HL-60 (cell line): ENCODE measurements around the gene TEDC1.

ENCODE experiments used
- POLR2AphosphoS5 ChIP-seq: IDR thresholded peaks from 2 replicates; pipeline ENCODE4 v1.6.1; 2012; ENCODE audit warnings: low read depth
- TF ChIP-seq, protein P1 (sequence below): IDR thresholded peaks from one replicate; pipeline ENCODE4 v1.5.1; 2011; ENCODE audit warnings: low read length, control low read depth, inconsistent platforms; ENCODE audit not compliant: insufficient read depth

DNA sequence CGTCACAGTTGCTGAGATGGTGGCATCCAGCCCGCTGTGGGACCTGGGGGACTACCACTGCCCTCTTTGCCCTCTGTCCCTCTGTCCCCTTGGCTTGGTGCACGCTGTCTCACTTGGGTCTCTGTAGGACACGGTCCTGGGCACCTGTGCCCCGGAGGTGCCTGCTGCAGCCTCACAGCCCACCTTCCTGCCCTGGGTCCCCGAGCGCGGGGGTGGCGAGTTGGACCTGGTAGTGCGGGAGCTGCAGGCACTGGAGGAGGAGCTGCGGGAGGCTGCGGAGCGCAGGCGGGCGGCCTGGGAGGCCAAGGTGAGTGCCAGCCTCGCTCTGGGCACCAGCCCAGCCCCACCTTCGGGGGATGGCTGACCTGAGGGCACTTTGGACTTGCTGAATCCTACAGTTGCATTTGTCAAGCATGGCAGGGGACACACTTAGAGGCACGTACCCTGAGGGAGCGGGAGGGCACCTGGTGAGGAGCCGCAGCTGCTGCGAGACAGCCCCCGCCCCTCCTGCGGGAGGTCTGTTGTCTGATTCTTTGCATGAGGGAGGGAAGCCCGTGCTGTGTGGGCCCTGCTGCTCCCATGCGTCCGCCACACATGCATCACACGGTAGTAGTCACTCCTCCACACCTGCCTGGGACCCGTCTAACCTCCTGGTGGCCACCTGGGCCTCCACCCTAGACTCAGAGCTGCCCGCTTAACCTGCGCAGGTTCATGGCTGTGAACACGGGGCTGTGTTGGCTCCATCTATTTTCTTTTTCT lies 6.8 kb downstream of the TEDC1 start:
- TF ChIP-seq, protein P1, sequence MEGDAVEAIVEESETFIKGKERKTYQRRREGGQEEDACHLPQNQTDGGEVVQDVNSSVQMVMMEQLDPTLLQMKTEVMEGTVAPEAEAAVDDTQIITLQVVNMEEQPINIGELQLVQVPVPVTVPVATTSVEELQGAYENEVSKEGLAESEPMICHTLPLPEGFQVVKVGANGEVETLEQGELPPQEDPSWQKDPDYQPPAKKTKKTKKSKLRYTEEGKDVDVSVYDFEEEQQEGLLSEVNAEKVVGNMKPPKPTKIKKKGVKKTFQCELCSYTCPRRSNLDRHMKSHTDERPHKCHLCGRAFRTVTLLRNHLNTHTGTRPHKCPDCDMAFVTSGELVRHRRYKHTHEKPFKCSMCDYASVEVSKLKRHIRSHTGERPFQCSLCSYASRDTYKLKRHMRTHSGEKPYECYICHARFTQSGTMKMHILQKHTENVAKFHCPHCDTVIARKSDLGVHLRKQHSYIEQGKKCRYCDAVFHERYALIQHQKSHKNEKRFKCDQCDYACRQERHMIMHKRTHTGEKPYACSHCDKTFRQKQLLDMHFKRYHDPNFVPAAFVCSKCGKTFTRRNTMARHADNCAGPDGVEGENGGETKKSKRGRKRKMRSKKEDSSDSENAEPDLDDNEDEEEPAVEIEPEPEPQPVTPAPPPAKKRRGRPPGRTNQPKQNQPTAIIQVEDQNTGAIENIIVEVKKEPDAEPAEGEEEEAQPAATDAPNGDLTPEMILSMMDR, result no peak
- no peak for TF ChIP-seq POLR2AphosphoS5
